ENCODE data around the gene GAS1. TPM values are rescaled to one million over a fixed set of nuclear protein-coding genes. Genes with fewer than 3 reads are reported as not detected.

GAS1 gene
- total RNA-seq, 1 donor from 2014 or later = 11.2 TPM

- no peak for TF ChIP-seq CTCF (IDR thresholded peaks at IDR 0.05; ENCODE audit: unreplicated experiment)
- Mint-ChIP-seq H3K4me1 (ENCODE audit: unreplicated experiment) (no peaks in the 10 kb centered on the region), H3K27ac (ENCODE audit: unreplicated experiment) (no peak overlapping the region), H3K27me3 (ENCODE audit: unreplicated experiment) (peaks cover 3% of the 10 kb centered on the region), H3K9me3 (ENCODE audit: unreplicated experiment) (no peaks in the 10 kb centered on the region), H3K4me3 (ENCODE audit: unreplicated experiment) (no peak overlapping the region), H3K36me3 (ENCODE audit: low read depth, unreplicated experiment) (no peaks in the 10 kb centered on the region)
- no peak for DNase-seq (ENCODE audit: low spot score)
These were observed 19.7 kb upstream of the GAS1 start for GRCh38 chr9:86966852-86967511.

- no peak for DNase-seq (ENCODE audit: low spot score)
- H3K4me3 Mint-ChIP-seq (ENCODE audit: unreplicated experiment) = no peak overlapping the region
- H3K4me1 Mint-ChIP-seq (ENCODE audit: unreplicated experiment) = no peaks in the 10 kb centered on the region
- no peaks in the 10 kb centered on the region for H3K36me3 Mint-ChIP-seq (ENCODE audit: low read depth, unreplicated experiment)
- no peaks in the 10 kb centered on the region for H3K9me3 Mint-ChIP-seq (ENCODE audit: unreplicated experiment)
- peaks cover 3% of the 10 kb centered on the region for H3K27me3 Mint-ChIP-seq (ENCODE audit: unreplicated experiment)
- no peak for TF ChIP-seq CTCF (IDR thresholded peaks at IDR 0.05; ENCODE audit: unreplicated experiment)
- H3K27ac Mint-ChIP-seq (ENCODE audit: unreplicated experiment) = no peak overlapping the region
These were observed 18.5 kb upstream of the GAS1 start for GRCh38 chr9:86965636-86966395.

- peaks cover 15% of the 10 kb centered on the region for H3K4me1 Mint-ChIP-seq (ENCODE audit: unreplicated experiment)
- H3K27me3 Mint-ChIP-seq (ENCODE audit: unreplicated experiment) = peaks cover 3% of the 10 kb centered on the region
- no peak for DNase-seq (ENCODE audit: low spot score)
- no peak overlapping the region for H3K4me3 Mint-ChIP-seq (ENCODE audit: unreplicated experiment)
- H3K27ac Mint-ChIP-seq (ENCODE audit: unreplicated experiment) = no peak overlapping the region
- no peak for TF ChIP-seq CTCF (IDR thresholded peaks at IDR 0.05; ENCODE audit: unreplicated experiment)
- H3K9me3 Mint-ChIP-seq (ENCODE audit: unreplicated experiment) = no peaks in the 10 kb centered on the region
- no peaks in the 10 kb centered on the region for H3K36me3 Mint-ChIP-seq (ENCODE audit: low read depth, unreplicated experiment)
These were observed 15.4 kb upstream of the GAS1 start for GRCh38 chr9:86962692-86963091.

- H3K4me3 Mint-ChIP-seq (ENCODE audit: unreplicated experiment) = no peak overlapping the region
- no peak overlapping the region for H3K27ac Mint-ChIP-seq (ENCODE audit: unreplicated experiment)
- no peak for TF ChIP-seq CTCF (IDR thresholded peaks at IDR 0.05; ENCODE audit: unreplicated experiment)
- H3K27me3 Mint-ChIP-seq (ENCODE audit: unreplicated experiment) = peaks cover 3% of the 10 kb centered on the region
- H3K9me3 Mint-ChIP-seq (ENCODE audit: unreplicated experiment) = no peaks in the 10 kb centered on the region
- no peak for DNase-seq (ENCODE audit: low spot score)
- no peaks in the 10 kb centered on the region for H3K36me3 Mint-ChIP-seq (ENCODE audit: low read depth, unreplicated experiment)
- peaks cover 15% of the 10 kb centered on the region for H3K4me1 Mint-ChIP-seq (ENCODE audit: unreplicated experiment)
These were observed 13.6 kb upstream of the GAS1 start for GRCh38 chr9:86960938-86961337.

- H3K9me3 Mint-ChIP-seq (ENCODE audit: unreplicated experiment) = no peaks in the 10 kb centered on the region
- H3K27me3 Mint-ChIP-seq (ENCODE audit: unreplicated experiment) = peaks cover 4% of the 10 kb centered on the region
- no peak overlapping the region for H3K27ac Mint-ChIP-seq (ENCODE audit: unreplicated experiment)
- peaks cover 15% of the 10 kb centered on the region for H3K4me1 Mint-ChIP-seq (ENCODE audit: unreplicated experiment)
- TF ChIP-seq CTCF (IDR thresholded peaks at IDR 0.05; ENCODE audit: unreplicated experiment) = no peak
- H3K36me3 Mint-ChIP-seq (ENCODE audit: low read depth, unreplicated experiment) = no peaks in the 10 kb centered on the region
- no peak overlapping the region for H3K4me3 Mint-ChIP-seq (ENCODE audit: unreplicated experiment)
- no peak for DNase-seq (ENCODE audit: low spot score)
These were observed 10.9 kb upstream of the GAS1 start for GRCh38 chr9:86958203-86958602.
